GM12878 (cell line): ENCODE data around the gene TMEM217. TPM values are rescaled to one million over a fixed set of nuclear protein-coding genes. Genes with fewer than 3 reads are reported as not detected.

Experiments used
- ATAC-seq: fragments of 200-7000 bp; cut with Tn5 transposase; 3 replicates; pipeline ENCODE4 v1.9.1; 2020; ENCODE audit warnings: mild to moderate bottlenecking, moderate library complexity
- BruUV-seq: library from RNA; stranded (reverse); fragments of 400-500 nt; replicated peaks from 2 replicates; lab custom pipeline; 2021; lab: Mats Ljungman, UMichigan
- CTCF ChIA-PET: fragments of 300-600 bp; sonication (Branson Sonifier 250); formaldehyde crosslinking; extraction: SDS; loops from one replicate; lab custom pipeline; 2021; ENCODE audit warnings: inconsistent platforms; lab: Yijun Ruan, JAX
- POLR2A ChIA-PET: fragments of 350-600 bp; formaldehyde crosslinking; extraction: SDS; loops from one replicate; lab custom pipeline; 2021; ENCODE audit warnings: inconsistent platforms; lab: Charles Lee
- RAD21 ChIA-PET: fragments of 300-600 bp; sonication (Branson Sonifier 250); formaldehyde crosslinking; loops from one replicate; lab custom pipeline; 2023; ENCODE audit warnings: antibody characterized with exemption; ENCODE audit not compliant: unreplicated experiment; lab: Charles Lee
- SMC1A ChIA-PET: fragments of 300-600 bp; sonication (Branson Sonifier 250); formaldehyde crosslinking; loops from one replicate; lab custom pipeline; 2023; ENCODE audit not compliant: unreplicated experiment, uncharacterized antibody; lab: Charles Lee
- DNase-seq: peaks from one replicate; pipeline ENCODE4 v3.0.0-alpha.2; 2011; ENCODE audit warnings: low read depth, low spot score
- FAIRE-seq: peaks from 3 replicates; lab custom pipeline; 2011; peaks lifted over from hg19 to GRCh38; lab: Jason Lieb, UNC
- H2AFZ ChIP-seq: 2 replicates; pipeline ENCODE4 v1.6.0; 2011; ENCODE audit warnings: low read depth, low read length, control low read depth; ENCODE audit not compliant: control insufficient read depth
- H3K27ac ChIP-seq: 2 replicates; pipeline ENCODE4 v1.5.1; 2011; ENCODE audit warnings: control low read depth; ENCODE audit not compliant: control insufficient read depth, insufficient read depth
- H3K27me3 ChIP-seq, 2 experiments: replicated peaks in 1 of 2; 2 replicates each; pipeline versions ENCODE4 v1.6.0 to v1.6.1; 2011; ENCODE audit warnings: low read length in 1 of 2; ENCODE audit not compliant: control insufficient read depth in 2 of 2, insufficient read depth in 2 of 2
- H3K36me3 ChIP-seq, 2 experiments: 2 replicates each; pipeline ENCODE4 v1.5.1; 2011; ENCODE audit warnings: low read length in 1 of 2; ENCODE audit not compliant: control insufficient read depth in 2 of 2, insufficient read depth in 2 of 2
- H3K4me1 ChIP-seq: 2 replicates; pipeline ENCODE4 v1.6.1; 2011; ENCODE audit warnings: mild to moderate bottlenecking, low read length, moderate library complexity, mixed read lengths; ENCODE audit not compliant: control insufficient read depth, insufficient read depth
- H3K4me2 ChIP-seq: 2 replicates; pipeline ENCODE4 v1.6.0; 2011; ENCODE audit warnings: control low read depth; ENCODE audit not compliant: control insufficient read depth, insufficient read depth
- H3K4me3 ChIP-seq: fragments of 200-600 bp; sonication (generic); 2 replicates; pipeline ENCODE4 v1.5.1; 2016
- H3K79me2 ChIP-seq: 2 replicates; pipeline ENCODE4 v1.6.0; 2011; ENCODE audit warnings: low read length; ENCODE audit not compliant: control insufficient read depth, insufficient read depth
- H3K9ac ChIP-seq: 2 replicates; pipeline ENCODE4 v1.8.0; 2011; ENCODE audit warnings: low read length, control low read depth, mixed read lengths; ENCODE audit not compliant: control insufficient read depth, insufficient read depth
- H3K9me3 ChIP-seq: replicated peaks from 3 replicates; pipeline ENCODE4 v1.5.1; 2011; ENCODE audit warnings: mild to moderate bottlenecking, low read length; ENCODE audit not compliant: control insufficient read depth, insufficient read depth
- H4K20me1 ChIP-seq: 2 replicates; pipeline ENCODE4 v1.6.0; 2011; ENCODE audit not compliant: control insufficient read depth, insufficient read depth
- CREB1 ChIP-seq: IDR thresholded peaks from 2 replicates; pipeline ENCODE4 v1.6.1; 2012; ENCODE audit warnings: low read depth, mild to moderate bottlenecking, inconsistent platforms
- JUNB ChIP-seq: IDR thresholded peaks from 2 replicates; pipeline ENCODE4 v1.6.1; 2016; ENCODE audit warnings: antibody characterized with exemption, mild to moderate bottlenecking
- NFIC ChIP-seq: IDR thresholded peaks from 2 replicates; pipeline ENCODE4 v1.6.1; 2012; ENCODE audit warnings: low read depth, mild to moderate bottlenecking, inconsistent platforms, low read length, moderate library complexity
- WGBS: methylation state at CpG from one replicate; pipeline ENCODE4 v1.1.6; 2016; ENCODE audit warnings: low lambda C conversion rate; ENCODE audit not compliant: insufficient replicate concordance, insufficient coverage; ENCODE audit errors: missing lambda C conversion rate; 5-methylcytosine and 5-hydroxymethylcytosine counted together
- in situ Hi-C: fragments of 300-500 bp; cut with MboI; formaldehyde crosslinking; loops from 9 replicates; pipeline ENCODE4 v1.14.3; 2018; ENCODE audit warnings: mixed read lengths
- intact Hi-C: fragments of 100-400 bp; cut with micrococcal nuclease; formaldehyde crosslinking; loops from one replicate; pipeline ENCODE4 v1.14.2; 2022; ENCODE audit not compliant: unreplicated experiment
- polyA plus RNA-seq, 11 experiments: library from polyadenylated mRNA; depleted of rRNA in 4 of 11; unstranded in 6 of 11; stranded (reverse) in 5 of 11; fragments of >200 nt; fragmentation: Nextera tagmentation in 4 of 11; fragmentation: Illumina TruSeq in 1 of 11; extraction: Ambion mirVana in 4 of 11; extraction: Trizol in 1 of 11; gene quantifications; 1 replicate in 1 of 11; 2 replicates in 10 of 11; pipeline versions ENCODE4 v1.2.1 to v1.2.3, GENCODE V29; 2011 to 2016; ENCODE audit warnings: inconsistent platforms in 2 of 11, missing spikeins in 2 of 11, low read depth in 1 of 11
- total RNA-seq, 4 experiments: library from RNA; depleted of rRNA in 3 of 4; stranded (reverse); fragments of >200 nt in 3 of 4; fragmentation: Illumina TruSeq in 1 of 4; extraction: Trizol in 1 of 4; gene quantifications; 2 replicates each; pipeline versions ENCODE4 v1.2.1 to v1.2.3, GENCODE V29; 2013 to 2021
- TF ChIP-seq, protein P1 (sequence below): fragments of 450-650 bp; IDR thresholded peaks from 2 replicates; pipeline ENCODE4 v1.6.1; 2017; ENCODE audit warnings: mild to moderate bottlenecking, moderate library complexity

The TMEM217 gene
- total and polyA plus RNA-seq, 10 of the 15 experiments (the other 5 are each of a cell fraction or from before 2014, with no cell fraction given) = 1.3 to 4.5 (median 2.3) TPM

DNA sequence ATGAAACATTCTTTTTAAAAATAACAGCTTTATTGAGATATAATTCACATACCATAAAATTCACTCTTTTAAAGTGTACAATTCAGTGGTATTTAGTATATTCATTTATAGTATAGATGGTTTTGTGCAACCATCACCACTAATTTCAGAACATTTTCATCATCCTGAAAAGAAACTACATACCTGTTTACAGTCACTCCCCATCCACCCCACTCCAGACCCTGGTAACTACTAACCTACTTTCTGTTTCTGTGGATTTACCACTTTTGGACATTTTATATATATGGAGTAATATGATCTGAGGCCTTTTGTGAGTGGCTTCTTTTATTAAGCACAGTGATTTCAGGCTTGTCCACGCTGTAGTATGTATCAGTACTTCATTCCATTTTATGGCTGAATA lies 2.5 kb upstream of the TMEM217 start:
- POLR2A ChIA-PET = interaction anchor here (0.6 kb wide), 1 partner anchor 129 kb away, joined by 4 read pairs; no protein-coding TSS in a partner anchor

More for the DNA sequence above, 2.5 kb upstream of the TMEM217 start:
- BruUV-seq = no TSS peak
- H3K9me3 ChIP-seq = no peaks in the 10 kb centered on the region
- H3K4me2 ChIP-seq = peak overlapping the region; percentile 31
- H3K36me3 ChIP-seq = no peaks in the 10 kb centered on the region
- RAD21 ChIA-PET = interaction anchor here (1.9 kb wide), 1 partner anchor 20 kb away, joined by 5 read pairs; no protein-coding TSS in a partner anchor
- no peak for FAIRE-seq
- TF ChIP-seq NFIC (peak; percentile 26), CREB1 (peak; percentile 9; the same call in 1 of the 2 replicates), JUNB (peak; percentile 40)
- TF ChIP-seq, protein P1, sequence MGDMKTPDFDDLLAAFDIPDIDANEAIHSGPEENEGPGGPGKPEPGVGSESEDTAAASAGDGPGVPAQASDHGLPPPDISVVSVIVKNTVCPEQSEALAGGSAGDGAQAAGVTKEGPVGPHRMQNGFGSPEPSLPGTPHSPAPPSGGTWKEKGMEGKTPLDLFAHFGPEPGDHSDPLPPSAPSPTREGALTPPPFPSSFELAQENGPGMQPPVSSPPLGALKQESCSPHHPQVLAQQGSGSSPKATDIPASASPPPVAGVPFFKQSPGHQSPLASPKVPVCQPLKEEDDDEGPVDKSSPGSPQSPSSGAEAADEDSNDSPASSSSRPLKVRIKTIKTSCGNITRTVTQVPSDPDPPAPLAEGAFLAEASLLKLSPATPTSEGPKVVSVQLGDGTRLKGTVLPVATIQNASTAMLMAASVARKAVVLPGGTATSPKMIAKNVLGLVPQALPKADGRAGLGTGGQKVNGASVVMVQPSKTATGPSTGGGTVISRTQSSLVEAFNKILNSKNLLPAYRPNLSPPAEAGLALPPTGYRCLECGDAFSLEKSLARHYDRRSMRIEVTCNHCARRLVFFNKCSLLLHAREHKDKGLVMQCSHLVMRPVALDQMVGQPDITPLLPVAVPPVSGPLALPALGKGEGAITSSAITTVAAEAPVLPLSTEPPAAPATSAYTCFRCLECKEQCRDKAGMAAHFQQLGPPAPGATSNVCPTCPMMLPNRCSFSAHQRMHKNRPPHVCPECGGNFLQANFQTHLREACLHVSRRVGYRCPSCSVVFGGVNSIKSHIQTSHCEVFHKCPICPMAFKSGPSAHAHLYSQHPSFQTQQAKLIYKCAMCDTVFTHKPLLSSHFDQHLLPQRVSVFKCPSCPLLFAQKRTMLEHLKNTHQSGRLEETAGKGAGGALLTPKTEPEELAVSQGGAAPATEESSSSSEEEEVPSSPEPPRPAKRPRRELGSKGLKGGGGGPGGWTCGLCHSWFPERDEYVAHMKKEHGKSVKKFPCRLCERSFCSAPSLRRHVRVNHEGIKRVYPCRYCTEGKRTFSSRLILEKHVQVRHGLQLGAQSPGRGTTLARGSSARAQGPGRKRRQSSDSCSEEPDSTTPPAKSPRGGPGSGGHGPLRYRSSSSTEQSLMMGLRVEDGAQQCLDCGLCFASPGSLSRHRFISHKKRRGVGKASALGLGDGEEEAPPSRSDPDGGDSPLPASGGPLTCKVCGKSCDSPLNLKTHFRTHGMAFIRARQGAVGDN = no peak
- H2AFZ ChIP-seq = no peak overlapping the region
- H3K4me1 ChIP-seq = peaks cover 11% of the 10 kb centered on the region
- DNase-seq = no peak
- peaks cover 51% of the 10 kb centered on the region for H3K79me2 ChIP-seq
- in situ Hi-C loops (no loop called here), intact Hi-C loops (no loop called here)
- SMC1A ChIA-PET = interaction anchor here (0.6 to 3.0 kb wide), 4 partner anchors 8 to 32 kb away, joined by 3 to 12 read pairs (median 4); no protein-coding TSS in a partner anchor
- H4K20me1 ChIP-seq = no peaks in the 10 kb centered on the region
- H3K9ac ChIP-seq = no peak overlapping the region
- H3K4me3 ChIP-seq = peak overlapping the region; percentile 43; the same call in 1 of the 2 replicates
- peak overlapping the region; percentile 95 for H3K27ac ChIP-seq
- H3K27me3 ChIP-seq = no peaks in the 10 kb centered on the region
- no peak for ATAC-seq
- CTCF ChIA-PET = interaction anchor here (0.6 kb wide), 1 partner anchor 531 kb away, joined by 3 read pairs; no protein-coding TSS in a partner anchor
- WGBS = 0% methylated on average over 1 of the region's 1 CpG
